A549 (cell line): ENCODE results near the gene IER5L. TPM values are rescaled to one million over a fixed set of nuclear protein-coding genes. Genes with fewer than 3 reads are reported as not detected.

Source experiments
- ATAC-seq, 2 experiments: fragments of 200-7000 bp in 1 of 2; fragments of >200 bp in 1 of 2; cut with Nextera tagmentation in 1 of 2; cut with Tn5 transposase in 1 of 2; 3 replicates each; pipeline versions ENCODE4 v1.8.0 to v1.9.1; 2018 to 2020; ENCODE audit warnings: mild to moderate bottlenecking in 1 of 2, moderate library complexity in 1 of 2
- CTCF ChIA-PET: fragments of 300-600 bp; sonication (Branson Sonifier 250); formaldehyde crosslinking; extraction: SDS; loops from one replicate; lab custom pipeline; 2021; ENCODE audit warnings: antibody characterized with exemption, inconsistent platforms; lab: Yijun Ruan, JAX
- POLR2A ChIA-PET: fragments of 350-600 bp; formaldehyde crosslinking; extraction: SDS; loops from one replicate; lab custom pipeline; 2021; ENCODE audit warnings: antibody characterized with exemption, inconsistent platforms; lab: Yijun Ruan, JAX
- DNase-seq, 2 experiments: peaks; one replicate each; pipeline versions ENCODE4 v3.0.0 to v3.0.0-alpha.2; 2011 to 2016; ENCODE audit warnings: low read depth in 1 of 2, low spot score in 1 of 2
- FAIRE-seq: peaks from 2 replicates; lab custom pipeline; 2011; peaks lifted over from hg19 to GRCh38; lab: Jason Lieb, UNC
- H3K27ac ChIP-seq, 2 experiments: fragments of >200 bp; sonication (Bioruptor Twin); formaldehyde crosslinking; 3 replicates each; pipeline ENCODE4 v1.5.1; 2016 to 2017
- H3K4me1 ChIP-seq: fragments of >200 bp; sonication (Bioruptor Twin); formaldehyde crosslinking; 3 replicates; pipeline ENCODE4 v1.6.1; 2016
- H3K4me2 ChIP-seq: fragments of >200 bp; sonication (Bioruptor Twin); formaldehyde crosslinking; 3 replicates; pipeline ENCODE4 v1.6.1; 2016
- H3K4me3 ChIP-seq: fragments of >200 bp; sonication (Bioruptor Twin); formaldehyde crosslinking; 3 replicates; pipeline ENCODE4 v1.5.1; 2016
- H3K9me3 ChIP-seq: fragments of >200 bp; sonication (Bioruptor Twin); formaldehyde crosslinking; 3 replicates; pipeline ENCODE4 v1.6.1; 2016
- ATOH8 ChIP-seq: fragments of 250-450 bp; sonication (Bioruptor Pico); IDR thresholded peaks from 2 replicates; pipeline ENCODE4 v1.5.0; 2020; ENCODE audit warnings: low read depth, mild to moderate bottlenecking, moderate library complexity
- CBX8 ChIP-seq: fragments of 200-600 bp; sonication (generic); IDR thresholded peaks from 2 replicates; pipeline ENCODE4 v1.6.1; 2016
- CEBPB ChIP-seq, 2 experiments: fragments of >200 bp in 1 of 2; sonication (Bioruptor Twin) in 1 of 2; formaldehyde crosslinking in 1 of 2; IDR thresholded peaks; 2 replicates each; pipeline ENCODE4 v1.6.1; 2012 to 2016
- E2F6 ChIP-seq: IDR thresholded peaks from 2 replicates; pipeline ENCODE4 v1.6.1; 2012; ENCODE audit warnings: low read depth, borderline replicate concordance
- EHMT2 ChIP-seq: fragments of 200-600 bp; sonication (generic); IDR thresholded peaks from 2 replicates; pipeline ENCODE4 v1.6.1; 2016; ENCODE audit warnings: antibody characterized with exemption, low read depth, mild to moderate bottlenecking, moderate library complexity
- EP300 ChIP-seq, 2 experiments: fragments of >200 bp; sonication (Bioruptor Twin); formaldehyde crosslinking; IDR thresholded peaks; 2 replicates in 1 of 2; 3 replicates in 1 of 2; pipeline ENCODE4 v1.6.1; 2016 to 2017
- FOSB ChIP-seq: fragments of 250-450 bp; sonication (Bioruptor Pico); IDR thresholded peaks from 2 replicates; pipeline ENCODE4 v1.5.0; 2020; ENCODE audit warnings: mild to moderate bottlenecking, moderate library complexity
- FOSL2 ChIP-seq, 2 experiments: fragments of 450-650 bp in 1 of 2; fragments of >200 bp in 1 of 2; sonication (Bioruptor Twin) in 1 of 2; formaldehyde crosslinking; IDR thresholded peaks; 2 replicates each; pipeline versions ENCODE4 v1.5.0 to v1.6.1; 2016 to 2020; ENCODE audit warnings: mild to moderate bottlenecking in 1 of 2, moderate library complexity in 1 of 2
- FOXS1 ChIP-seq: fragments of 250-450 bp; sonication (Bioruptor Pico); IDR thresholded peaks from 2 replicates; pipeline ENCODE4 v1.5.0; 2020; ENCODE audit warnings: mild to moderate bottlenecking, moderate library complexity
- GATA3 ChIP-seq: IDR thresholded peaks from 2 replicates; pipeline ENCODE4 v1.6.1; 2012; ENCODE audit warnings: borderline replicate concordance
- HMGXB4 ChIP-seq: fragments of 250-450 bp; sonication (Bioruptor Pico); IDR thresholded peaks from 2 replicates; pipeline ENCODE4 v1.5.0; 2021; ENCODE audit warnings: mild to moderate bottlenecking, moderate library complexity, borderline replicate concordance
- HOXA7 ChIP-seq: fragments of 250-450 bp; sonication (Bioruptor Pico); IDR thresholded peaks from 2 replicates; pipeline ENCODE4 v1.5.0; 2020; ENCODE audit warnings: mild to moderate bottlenecking, moderate library complexity
- HOXB5 ChIP-seq: fragments of 250-450 bp; sonication (Bioruptor Pico); IDR thresholded peaks from 2 replicates; pipeline ENCODE4 v1.5.0; 2020; ENCODE audit warnings: mild to moderate bottlenecking, moderate library complexity
- KDM1A ChIP-seq: fragments of 200-600 bp; sonication (generic); IDR thresholded peaks from 2 replicates; pipeline ENCODE4 v1.6.1; 2016; ENCODE audit warnings: low read depth, mild to moderate bottlenecking
- KDM5A ChIP-seq: fragments of 200-600 bp; sonication (generic); IDR thresholded peaks from 2 replicates; pipeline ENCODE4 v1.6.1; 2016; ENCODE audit warnings: antibody characterized with exemption, mild to moderate bottlenecking
- MAFK ChIP-seq: fragments of 450-650 bp; IDR thresholded peaks from 2 replicates; pipeline ENCODE4 v1.6.1; 2014; ENCODE audit not compliant: partially characterized antibody
- POLR2A ChIP-seq: IDR thresholded peaks from 2 replicates; pipeline ENCODE4 v1.6.1; 2012; ENCODE audit warnings: mild to moderate bottlenecking, low read length
- RAD21 ChIP-seq, 2 experiments: fragments of >200 bp in 1 of 2; sonication (Bioruptor Twin) in 1 of 2; formaldehyde crosslinking in 1 of 2; IDR thresholded peaks in 1 of 2; conservative IDR thresholded peaks in 1 of 2; 2 replicates in 1 of 2; 3 replicates in 1 of 2; pipeline ENCODE4 v1.6.1; 2012 to 2018; ENCODE audit warnings: inconsistent platforms in 1 of 2
- RARB ChIP-seq: fragments of 250-450 bp; sonication (Bioruptor Pico); IDR thresholded peaks from 2 replicates; pipeline ENCODE4 v1.8.0; 2021; ENCODE audit warnings: mild to moderate bottlenecking, moderate library complexity
- RFX5 ChIP-seq: fragments of 450-650 bp; IDR thresholded peaks from 2 replicates; pipeline ENCODE4 v1.7.1; 2014; ENCODE audit warnings: antibody characterized with exemption, mild to moderate bottlenecking, moderate library complexity
- TFCP2L1 ChIP-seq: fragments of 250-450 bp; sonication (Bioruptor Pico); IDR thresholded peaks from 2 replicates; pipeline ENCODE4 v1.5.0; 2021; ENCODE audit warnings: mild to moderate bottlenecking
- TP53 ChIP-seq: fragments of 250-450 bp; sonication (Bioruptor Pico); IDR thresholded peaks from 2 replicates; pipeline ENCODE4 v1.5.0; 2021; ENCODE audit warnings: mild to moderate bottlenecking, moderate library complexity
- ZFP36 ChIP-seq: fragments of 450-650 bp; IDR thresholded peaks from 2 replicates; pipeline ENCODE4 v1.6.1; 2014; ENCODE audit warnings: borderline replicate concordance; ENCODE audit not compliant: partially characterized antibody
- WGBS: methylation state at CpG from one replicate; pipeline ENCODE4 v1.1.6; 2017; ENCODE audit errors: missing lambda C conversion rate; 5-methylcytosine and 5-hydroxymethylcytosine counted together
- polyA plus RNA-seq, 4 experiments: library from polyadenylated mRNA; depleted of rRNA in 3 of 4; stranded (reverse); fragments of >200 nt; fragmentation: RNase III in 1 of 4; extraction: RNeasy Plus Mini Kit Qiagen cat#74134 plus additional on column Dnase treatment in 1 of 4; gene quantifications; 2 replicates in 3 of 4; 3 replicates in 1 of 4; pipeline ENCODE4 v1.2.3, GENCODE V29; 2011 to 2017

The IER5L gene
- polyA plus RNA-seq, 2 of the 4 experiments (the other 2 are of a cell fraction), result 25.1 to 67.5 TPM

GRCh38 chr9:129150122-129150521 lies 27.9 kb downstream of the IER5L start:
- peaks cover 15% of the 10 kb centered on the region for H3K4me1 ChIP-seq
- ATAC-seq (no peak), DNase-seq (no peak), FAIRE-seq (no peak)
- no peak overlapping the region for H3K4me2 ChIP-seq
- no peak overlapping the region for H3K4me3 ChIP-seq
- no peaks in the 10 kb centered on the region for H3K9me3 ChIP-seq
- H3K27ac ChIP-seq, result no peak overlapping the region
- WGBS, result 98% methylated on average over 9 of the region's 10 CpGs
- ChIA-PET POLR2A (no interaction called here), CTCF (interaction anchor here (4.9 to 38.0 kb wide), 3 partner anchors 9 to 474 kb away, joined by 16 to 1029 read pairs (median 1029); partner anchors contain the start of gene IER5L)
- TF ChIP-seq HOXA7 (CRISPR knock-in tag) (no peak), HMGXB4 (no peak), FOSL2 (IDR thresholded peaks at IDR 0.05) (no peak), FOSL2 (CRISPR knock-in tag; IDR thresholded peaks at IDR 0.05) (no peak), E2F6 (no peak), ZFP36 (no peak), HOXB5 (no peak), MAFK (no peak), EHMT2 (no peak)

- H3K4me2 ChIP-seq, result no peak overlapping the region
- ChIA-PET CTCF (interaction anchor here (4.9 to 38.0 kb wide), 3 partner anchors 8 to 475 kb away, joined by 16 to 1029 read pairs (median 1029); partner anchors contain the start of gene IER5L), POLR2A (no interaction called here)
- H3K4me1 ChIP-seq, result peaks cover 20% of the 10 kb centered on the region
- H3K4me3 ChIP-seq, result no peak overlapping the region
- no peaks in the 10 kb centered on the region for H3K9me3 ChIP-seq
- no peak for DNase-seq
- H3K27ac ChIP-seq, result no peak overlapping the region
- no peak for TF ChIP-seq TP53 (CRISPR knock-in tag)
- no peak for TF ChIP-seq HMGXB4
- TF ChIP-seq KDM1A, result peak; percentile 55; the same call in 1 of the 2 replicates
- no peak for TF ChIP-seq TFCP2L1 (CRISPR knock-in tag)
- TF ChIP-seq, all 56 proteins: peak for 1
- no peak for FAIRE-seq
- no peak for ATAC-seq
- 89% methylated on average over 6 of the region's 6 CpGs for WGBS
Measured at GRCh38 chr9:129149442-129149841, 28.6 kb downstream of the IER5L start.

GRCh38 chr9:129148463-129149204 lies 29.4 kb downstream of the IER5L start:
- no peak for TF ChIP-seq FOXS1
- no peak for TF ChIP-seq FOSB (CRISPR knock-in tag)
- no peak for TF ChIP-seq HOXB5
- no peak for TF ChIP-seq MAFK
- TF ChIP-seq ATOH8 (CRISPR knock-in tag), result no peak
- no peak for TF ChIP-seq GATA3
- no peak for TF ChIP-seq KDM5A
- no peak for TF ChIP-seq CEBPB (IDR thresholded peaks at IDR 0.05)
- TF ChIP-seq CBX8, result no peak
- TF ChIP-seq HMGXB4, result no peak
- no peak for TF ChIP-seq EP300 (IDR thresholded peaks at IDR 0.05)
- TF ChIP-seq RARB, result no peak
- TF ChIP-seq POLR2A, result no peak
- no peak for TF ChIP-seq RFX5
- no peak for TF ChIP-seq RAD21 (conservative IDR thresholded peaks at IDR 0.05 in 1 of 2, IDR thresholded peaks at IDR 0.05 in 1 of 2)
- H3K4me1 ChIP-seq, result peaks cover 24% of the 10 kb centered on the region
- peak overlapping the region in 1 of 2 experiments; percentile 82; a peak in 2 of 6 replicates for H3K27ac ChIP-seq
- H3K9me3 ChIP-seq, result no peaks in the 10 kb centered on the region
- H3K4me3 ChIP-seq, result no peak overlapping the region
- no peak for DNase-seq
- 81% methylated on average over 6 of the region's 6 CpGs for WGBS
- no peak for FAIRE-seq
- no peak for ATAC-seq
- ChIA-PET CTCF (interaction anchor here (4.9 to 38.0 kb wide), 4 partner anchors 7 to 476 kb away, joined by 16 to 1029 read pairs (median 841); partner anchors contain the start of gene IER5L), POLR2A (no interaction called here)
- no peak overlapping the region for H3K4me2 ChIP-seq
